Activated CD8-positive, alpha-beta memory T cell treated with anti-CD3 and anti-CD28 coated beads for 4 hours (primary cell): ENCODE results near the gene SON.
"Not testable (repeated sequence)": the region's sequence is repeated elsewhere in the genome, so short reads cannot be mapped to it uniquely, and the experiment has no call there.

Source experiments
- DNase-seq, 2 donors: peaks; one replicate each; pipeline ENCODE4 v3.0.0-alpha.2; 2020; ENCODE audit warnings: low read depth in 2 of 2

SON gene

DNA sequence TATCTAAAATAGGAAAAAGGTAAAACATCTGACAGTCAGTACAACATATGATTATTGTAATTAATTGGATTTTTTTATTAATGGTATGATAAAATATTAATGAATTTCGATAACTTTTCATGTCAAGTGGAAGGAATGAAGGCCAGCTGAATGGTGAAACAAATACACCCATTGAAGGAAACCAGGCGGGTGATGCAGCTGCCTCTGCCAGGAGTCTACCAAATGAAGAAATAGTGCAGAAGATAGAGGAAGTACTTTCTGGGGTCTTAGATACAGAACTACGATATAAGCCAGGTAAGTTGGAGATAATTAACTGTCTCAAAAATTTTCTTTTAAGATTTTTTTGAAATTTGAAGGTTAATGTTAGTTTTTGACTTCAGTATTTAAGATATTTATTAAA, 3.2 kb downstream of the SON start:
- no peak for DNase-seq

DNA sequence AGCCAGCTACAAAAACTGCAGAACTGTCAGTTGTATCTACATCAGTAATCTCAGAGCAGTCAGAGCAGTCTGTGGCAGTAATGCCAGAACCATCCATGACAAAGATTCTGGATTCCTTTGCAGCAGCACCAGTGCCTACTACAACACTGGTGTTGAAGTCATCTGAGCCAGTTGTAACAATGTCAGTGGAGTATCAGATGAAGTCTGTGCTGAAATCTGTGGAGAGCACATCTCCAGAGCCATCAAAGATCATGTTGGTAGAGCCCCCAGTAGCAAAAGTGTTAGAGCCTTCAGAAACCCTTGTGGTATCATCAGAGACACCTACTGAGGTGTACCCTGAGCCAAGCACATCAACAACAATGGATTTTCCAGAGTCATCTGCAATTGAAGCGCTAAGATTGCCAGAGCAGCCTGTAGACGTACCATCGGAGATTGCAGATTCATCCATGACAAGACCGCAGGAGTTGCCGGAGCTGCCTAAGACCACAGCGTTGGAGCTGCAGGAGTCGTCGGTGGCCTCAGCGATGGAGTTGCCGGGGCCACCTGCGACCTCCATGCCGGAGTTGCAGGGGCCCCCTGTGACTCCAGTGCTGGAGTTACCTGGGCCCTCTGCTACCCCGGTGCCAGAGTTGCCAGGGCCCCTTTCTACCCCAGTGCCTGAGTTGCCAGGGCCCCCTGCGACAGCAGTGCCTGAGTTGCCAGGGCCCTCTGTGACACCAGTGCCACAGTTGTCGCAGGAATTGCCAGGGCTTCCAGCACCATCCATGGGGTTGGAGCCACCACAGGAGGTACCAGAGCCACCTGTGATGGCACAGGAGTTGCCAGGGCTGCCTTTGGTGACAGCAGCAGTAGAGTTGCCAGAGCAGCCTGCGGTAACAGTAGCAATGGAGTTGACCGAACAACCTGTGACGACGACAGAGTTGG, 7.3 kb downstream of the SON start:
- no peak for DNase-seq

DNA sequence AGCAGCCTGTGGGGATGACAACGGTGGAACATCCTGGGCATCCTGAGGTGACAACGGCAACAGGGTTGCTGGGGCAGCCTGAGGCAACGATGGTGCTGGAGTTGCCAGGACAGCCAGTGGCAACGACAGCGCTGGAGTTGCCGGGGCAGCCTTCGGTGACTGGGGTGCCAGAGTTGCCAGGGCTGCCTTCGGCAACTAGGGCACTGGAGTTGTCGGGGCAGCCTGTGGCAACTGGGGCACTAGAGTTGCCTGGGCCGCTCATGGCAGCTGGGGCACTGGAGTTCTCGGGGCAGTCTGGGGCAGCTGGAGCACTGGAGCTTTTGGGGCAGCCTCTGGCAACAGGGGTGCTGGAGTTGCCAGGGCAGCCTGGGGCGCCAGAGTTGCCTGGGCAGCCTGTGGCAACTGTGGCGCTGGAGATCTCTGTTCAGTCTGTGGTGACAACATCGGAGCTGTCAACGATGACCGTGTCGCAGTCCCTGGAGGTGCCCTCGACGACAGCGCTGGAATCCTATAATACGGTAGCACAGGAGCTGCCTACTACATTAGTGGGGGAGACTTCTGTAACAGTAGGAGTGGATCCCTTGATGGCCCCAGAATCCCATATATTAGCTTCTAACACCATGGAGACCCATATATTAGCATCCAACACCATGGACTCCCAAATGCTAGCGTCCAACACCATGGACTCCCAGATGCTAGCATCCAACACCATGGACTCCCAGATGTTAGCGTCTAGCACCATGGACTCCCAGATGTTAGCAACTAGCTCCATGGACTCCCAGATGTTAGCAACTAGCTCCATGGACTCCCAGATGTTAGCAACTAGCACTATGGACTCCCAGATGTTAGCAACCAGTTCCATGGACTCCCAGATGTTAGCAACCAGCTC, 8.2 kb downstream of the SON start:
- no peak for DNase-seq

DNA sequence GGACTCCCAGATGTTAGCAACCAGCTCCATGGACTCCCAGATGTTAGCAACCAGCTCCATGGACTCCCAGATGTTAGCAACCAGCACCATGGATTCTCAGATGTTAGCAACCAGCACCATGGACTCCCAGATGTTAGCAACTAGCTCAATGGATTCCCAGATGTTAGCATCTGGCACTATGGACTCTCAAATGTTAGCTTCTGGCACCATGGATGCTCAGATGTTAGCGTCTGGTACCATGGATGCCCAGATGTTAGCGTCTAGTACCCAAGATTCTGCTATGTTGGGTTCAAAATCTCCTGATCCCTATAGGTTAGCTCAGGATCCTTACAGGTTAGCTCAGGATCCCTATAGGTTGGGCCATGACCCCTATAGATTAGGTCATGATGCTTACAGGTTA, 8.8 kb downstream of the SON start:
- DNase-seq, result no peak

DNA sequence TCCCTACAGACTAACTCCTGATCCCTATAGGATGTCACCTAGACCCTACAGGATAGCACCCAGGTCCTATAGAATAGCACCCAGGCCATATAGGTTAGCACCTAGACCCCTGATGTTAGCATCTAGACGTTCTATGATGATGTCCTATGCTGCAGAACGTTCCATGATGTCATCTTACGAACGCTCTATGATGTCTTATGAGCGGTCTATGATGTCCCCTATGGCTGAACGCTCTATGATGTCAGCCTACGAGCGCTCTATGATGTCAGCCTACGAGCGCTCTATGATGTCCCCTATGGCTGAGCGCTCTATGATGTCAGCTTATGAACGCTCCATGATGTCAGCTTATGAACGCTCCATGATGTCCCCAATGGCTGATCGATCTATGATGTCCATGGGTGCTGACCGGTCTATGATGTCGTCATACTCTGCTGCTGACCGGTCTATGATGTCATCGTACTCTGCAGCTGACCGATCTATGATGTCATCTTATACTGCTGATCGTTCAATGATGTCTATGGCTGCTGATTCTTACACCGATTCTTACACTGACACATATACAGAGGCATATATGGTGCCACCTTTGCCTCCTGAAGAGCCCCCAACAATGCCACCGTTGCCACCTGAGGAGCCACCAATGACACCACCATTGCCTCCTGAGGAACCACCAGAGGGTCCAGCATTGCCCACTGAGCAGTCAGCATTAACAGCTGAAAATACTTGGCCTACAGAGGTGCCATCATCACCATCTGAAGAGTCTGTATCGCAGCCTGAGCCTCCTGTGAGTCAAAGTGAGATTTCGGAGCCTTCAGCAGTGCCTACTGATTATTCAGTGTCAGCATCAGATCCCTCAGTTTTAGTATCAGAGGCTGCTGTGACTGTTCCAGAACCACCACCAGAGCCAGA, 9.5 kb downstream of the SON start:
- no peak for DNase-seq

DNA sequence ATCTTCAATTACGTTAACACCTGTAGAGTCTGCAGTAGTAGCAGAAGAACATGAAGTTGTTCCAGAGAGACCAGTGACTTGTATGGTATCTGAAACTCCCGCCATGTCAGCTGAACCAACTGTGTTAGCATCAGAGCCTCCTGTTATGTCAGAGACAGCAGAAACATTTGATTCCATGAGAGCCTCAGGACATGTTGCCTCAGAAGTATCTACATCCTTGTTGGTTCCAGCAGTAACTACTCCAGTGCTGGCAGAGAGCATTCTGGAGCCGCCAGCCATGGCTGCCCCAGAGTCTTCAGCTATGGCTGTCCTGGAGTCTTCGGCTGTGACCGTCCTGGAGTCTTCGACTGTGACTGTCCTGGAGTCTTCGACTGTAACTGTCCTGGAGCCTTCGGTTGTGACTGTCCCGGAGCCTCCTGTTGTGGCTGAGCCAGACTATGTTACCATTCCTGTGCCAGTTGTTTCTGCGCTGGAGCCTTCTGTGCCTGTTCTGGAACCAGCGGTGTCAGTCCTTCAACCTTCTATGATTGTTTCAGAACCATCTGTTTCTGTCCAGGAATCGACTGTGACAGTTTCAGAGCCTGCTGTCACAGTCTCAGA, 10.3 kb downstream of the SON start:
- no peak for DNase-seq

DNA sequence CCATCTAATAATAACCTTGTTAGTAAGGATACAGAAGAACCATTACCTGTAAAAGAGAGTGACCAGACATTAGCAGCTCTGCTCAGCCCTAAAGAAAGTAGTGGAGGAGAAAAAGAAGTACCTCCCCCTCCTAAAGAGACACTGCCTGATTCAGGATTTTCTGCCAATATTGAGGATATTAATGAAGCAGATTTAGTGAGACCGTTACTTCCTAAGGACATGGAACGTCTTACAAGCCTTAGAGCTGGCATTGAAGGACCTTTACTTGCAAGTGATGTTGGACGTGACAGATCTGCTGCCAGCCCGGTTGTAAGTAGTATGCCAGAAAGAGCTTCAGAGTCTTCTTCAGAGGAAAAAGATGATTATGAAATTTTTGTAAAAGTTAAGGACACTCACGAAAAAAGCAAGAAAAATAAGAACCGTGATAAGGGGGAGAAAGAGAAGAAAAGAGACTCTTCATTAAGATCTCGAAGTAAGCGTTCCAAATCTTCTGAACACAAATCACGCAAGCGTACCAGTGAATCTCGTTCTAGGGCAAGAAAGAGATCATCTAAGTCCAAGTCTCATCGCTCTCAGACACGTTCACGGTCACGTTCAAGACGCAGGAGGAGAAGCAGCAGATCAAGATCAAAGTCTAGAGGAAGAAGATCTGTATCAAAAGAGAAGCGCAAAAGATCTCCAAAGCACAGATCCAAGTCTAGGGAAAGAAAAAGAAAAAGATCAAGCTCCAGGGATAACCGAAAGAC, 11.6 kb downstream of the SON start:
- DNase-seq, result no peak

DNA sequence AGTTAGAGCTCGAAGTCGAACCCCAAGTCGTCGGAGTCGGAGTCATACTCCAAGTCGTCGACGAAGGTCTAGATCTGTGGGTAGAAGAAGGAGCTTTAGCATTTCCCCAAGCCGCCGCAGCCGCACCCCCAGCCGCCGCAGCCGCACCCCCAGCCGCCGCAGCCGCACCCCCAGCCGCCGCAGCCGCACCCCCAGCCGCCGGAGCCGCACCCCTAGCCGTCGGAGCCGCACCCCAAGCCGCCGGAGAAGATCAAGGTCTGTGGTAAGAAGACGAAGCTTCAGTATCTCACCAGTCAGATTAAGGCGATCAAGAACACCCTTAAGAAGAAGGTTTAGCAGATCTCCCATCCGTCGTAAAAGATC, 12.1 kb downstream of the SON start:
- no peak for DNase-seq

DNA sequence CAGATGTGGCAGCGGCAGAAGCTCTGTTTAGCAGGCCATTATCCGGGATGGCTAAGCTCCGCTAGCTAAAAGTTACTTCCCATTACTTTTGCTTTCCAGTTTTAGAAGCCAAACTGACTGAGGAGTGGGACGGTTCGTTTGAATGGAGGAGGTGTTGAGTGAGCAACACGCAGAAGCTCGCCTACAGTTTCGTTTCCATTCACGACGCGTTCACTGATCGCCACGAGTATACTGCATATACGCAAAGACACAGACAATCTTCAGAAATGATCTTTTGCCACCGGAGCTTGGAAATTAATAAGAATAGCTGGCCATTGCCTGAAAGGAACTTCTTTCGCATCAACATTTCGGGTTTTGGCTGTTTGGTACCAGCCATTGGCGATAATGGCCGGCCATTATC, 14.6 kb downstream of the SON start:
- DNase-seq, result no peak

DNA sequence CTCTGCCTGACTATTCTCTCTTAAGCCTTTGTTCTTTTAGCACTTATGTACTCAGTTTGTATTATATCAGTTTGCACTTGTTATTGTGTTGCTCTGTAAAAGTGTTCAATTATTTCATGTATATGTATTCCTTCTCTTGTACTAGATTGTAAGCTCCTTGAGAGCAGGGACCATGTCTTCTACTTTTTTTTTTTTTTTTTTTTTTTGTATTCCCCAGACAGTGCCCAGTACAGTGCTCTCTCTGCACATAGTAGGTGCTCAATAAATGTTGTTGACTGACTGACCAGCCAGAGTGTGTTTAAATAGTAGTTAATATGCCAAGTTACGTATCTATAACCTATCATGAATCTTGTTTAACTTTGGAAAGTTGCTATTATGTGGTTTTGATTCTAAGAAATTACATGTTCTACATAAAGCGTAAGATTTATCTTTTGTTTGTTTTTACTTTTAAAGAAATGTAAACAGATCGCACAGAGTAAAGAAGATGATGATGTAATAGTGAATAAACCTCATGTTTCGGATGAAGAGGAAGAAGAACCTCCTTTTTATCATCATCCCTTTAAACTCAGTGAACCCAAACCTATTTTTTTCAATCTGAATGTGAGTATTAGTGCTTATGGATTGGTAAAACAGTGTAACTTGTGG, 16.1 kb downstream of the SON start:
- no peak for DNase-seq

DNA sequence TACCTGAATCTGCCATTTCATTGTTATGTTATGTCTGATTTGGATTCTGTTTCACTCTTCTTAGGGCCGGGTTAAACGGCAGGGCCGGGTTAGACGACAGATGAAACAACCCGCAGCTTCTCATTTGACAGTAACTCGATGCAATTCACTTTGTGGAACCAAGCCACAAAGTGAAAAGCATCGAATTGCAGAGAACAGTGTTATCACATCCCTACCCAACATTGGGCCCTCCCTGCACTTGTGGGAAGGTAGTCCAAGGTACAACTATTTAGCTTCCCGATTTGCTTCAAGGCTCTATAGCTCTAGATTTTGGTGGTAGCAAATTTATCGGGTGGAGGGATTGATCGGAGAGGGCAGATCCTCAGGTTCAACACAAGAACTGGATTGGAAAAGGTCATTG, 17.0 kb downstream of the SON start:
- no peak for DNase-seq

DNA sequence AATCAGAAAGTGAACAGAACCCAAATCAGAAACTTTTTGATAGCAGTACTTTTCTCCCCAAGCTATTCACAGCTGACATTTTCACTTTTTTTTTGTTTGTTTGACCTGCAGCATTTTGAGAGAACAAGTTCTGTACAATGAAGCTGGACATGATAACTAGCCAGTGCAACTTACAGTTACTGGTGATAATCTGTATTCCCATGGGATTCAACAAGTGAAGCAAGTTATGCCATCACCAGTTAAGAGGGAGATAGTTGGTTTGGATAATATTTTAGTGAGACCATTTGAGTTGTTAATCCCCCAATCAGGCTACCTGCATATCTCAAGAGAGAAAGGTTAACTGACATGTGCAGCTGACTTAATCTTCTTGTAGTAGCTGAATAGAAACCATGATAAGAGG, 18.1 kb downstream of the SON start:
- no peak for DNase-seq

DNA sequence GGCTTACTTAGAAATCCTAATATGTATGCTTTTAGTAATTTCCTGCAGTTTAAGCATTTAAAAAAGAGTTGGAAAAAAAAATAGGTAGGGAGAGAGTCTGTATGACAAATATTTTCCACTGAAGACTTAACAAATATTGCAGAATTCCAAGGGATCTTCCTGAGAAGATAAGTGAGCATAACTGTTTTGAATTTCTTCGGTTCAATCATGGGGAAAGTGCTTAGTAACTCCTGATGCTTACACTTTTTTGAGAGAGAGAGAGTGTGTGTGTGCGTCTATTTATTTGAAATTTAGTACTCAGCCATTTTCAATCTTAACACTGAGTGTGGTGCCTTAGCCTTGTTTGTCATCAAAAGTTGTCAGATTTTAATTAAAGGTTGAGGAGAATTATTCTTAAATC, 18.5 kb downstream of the SON start:
- DNase-seq, result no peak

DNA sequence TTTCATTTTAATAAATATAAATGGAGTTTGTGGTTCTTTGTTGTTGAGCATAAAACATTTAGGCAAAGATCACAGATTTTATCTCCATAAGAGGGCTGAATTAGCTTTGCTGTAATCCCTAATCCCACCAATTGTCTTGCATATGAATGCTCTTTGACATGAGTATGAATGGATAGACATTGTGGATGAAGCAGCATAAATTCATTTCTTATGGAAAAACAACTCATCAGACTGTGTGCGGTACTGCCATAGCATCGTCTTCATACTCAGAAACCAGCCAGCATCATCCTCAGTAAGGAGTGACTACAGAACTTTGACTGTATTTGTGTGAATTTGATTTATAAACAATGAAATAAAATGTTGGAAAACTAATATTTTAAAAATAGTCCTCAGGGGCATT, 19.6 kb downstream of the SON start:
- DNase-seq, result no peak

DNA sequence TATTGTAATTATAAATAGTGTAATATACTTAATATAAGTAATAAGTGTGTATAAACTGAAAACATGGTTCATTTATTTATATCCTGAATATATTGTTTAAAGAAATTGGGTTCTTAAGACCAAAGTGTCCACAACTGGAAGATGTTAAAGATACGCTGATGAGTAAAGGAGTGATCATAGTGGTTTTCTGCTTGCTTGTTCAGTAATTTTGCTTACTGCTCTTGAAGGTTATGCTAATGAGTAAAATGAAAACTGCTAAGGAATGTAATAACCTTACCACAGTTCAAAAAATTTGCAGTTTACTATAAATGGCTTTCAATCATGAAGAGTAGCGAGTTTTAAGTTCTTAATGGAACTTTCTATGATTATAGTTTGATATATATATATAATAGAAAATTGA, 23.7 kb downstream of the SON start:
- no peak for DNase-seq

DNA sequence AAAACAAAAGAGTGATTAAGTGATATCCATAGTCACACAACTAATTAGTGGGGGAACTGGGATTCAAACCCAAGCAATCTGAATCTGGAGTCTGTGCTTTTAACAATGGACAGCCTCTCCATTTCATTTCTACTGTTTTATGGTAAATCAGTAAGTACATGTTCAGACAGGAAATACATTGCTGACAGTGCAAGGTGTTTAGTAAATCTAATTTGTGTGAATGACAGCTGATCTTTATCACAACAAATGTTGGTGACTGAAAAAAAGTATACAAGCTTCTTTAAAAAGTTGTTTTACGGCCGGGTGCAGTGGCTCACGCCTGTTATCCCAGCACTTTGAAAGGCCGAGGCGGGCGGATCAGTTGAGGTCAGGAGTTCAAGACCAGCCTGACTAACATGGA, 25.1 kb downstream of the SON start:
- no peak for DNase-seq

DNA sequence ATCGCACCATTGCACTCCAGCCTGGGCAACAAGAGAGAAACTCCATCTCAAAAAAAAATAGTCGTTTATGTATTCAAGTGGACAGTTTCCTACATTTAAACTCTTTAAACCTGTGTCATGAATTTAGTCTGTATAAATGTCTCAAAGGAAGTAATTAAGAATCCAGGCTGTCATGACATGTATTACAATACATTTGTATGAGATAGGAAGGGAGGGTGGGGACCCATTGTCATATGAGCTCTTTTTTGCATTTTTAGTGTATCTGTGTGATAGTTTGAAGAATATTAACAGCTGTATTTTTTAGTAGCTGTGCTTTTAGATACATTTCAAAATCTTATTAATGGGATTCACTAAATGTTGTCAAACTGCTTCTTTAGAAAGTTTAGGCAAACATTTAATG, 25.6 kb downstream of the SON start:
- DNase-seq, result no peak

DNA sequence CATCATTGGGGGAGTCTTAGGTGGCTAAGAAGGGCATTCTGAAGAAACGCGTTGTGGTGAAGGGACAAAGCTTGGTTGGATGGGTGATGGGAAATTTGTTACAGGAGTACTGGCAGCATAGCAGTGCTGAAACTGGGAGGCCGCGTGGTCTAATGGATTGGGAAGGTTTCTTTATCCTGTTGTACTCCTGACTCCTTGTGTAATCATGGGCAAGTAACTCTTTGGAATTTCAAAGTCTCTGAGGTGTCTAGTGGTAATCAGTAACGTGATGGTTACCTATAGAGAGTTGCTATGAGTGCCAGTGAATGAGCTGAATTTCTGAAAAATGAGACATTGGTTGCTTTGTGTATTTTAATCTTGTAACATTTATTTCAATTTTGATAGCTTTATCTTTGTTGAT, 27.2 kb downstream of the SON start:
- no peak for DNase-seq

DNA sequence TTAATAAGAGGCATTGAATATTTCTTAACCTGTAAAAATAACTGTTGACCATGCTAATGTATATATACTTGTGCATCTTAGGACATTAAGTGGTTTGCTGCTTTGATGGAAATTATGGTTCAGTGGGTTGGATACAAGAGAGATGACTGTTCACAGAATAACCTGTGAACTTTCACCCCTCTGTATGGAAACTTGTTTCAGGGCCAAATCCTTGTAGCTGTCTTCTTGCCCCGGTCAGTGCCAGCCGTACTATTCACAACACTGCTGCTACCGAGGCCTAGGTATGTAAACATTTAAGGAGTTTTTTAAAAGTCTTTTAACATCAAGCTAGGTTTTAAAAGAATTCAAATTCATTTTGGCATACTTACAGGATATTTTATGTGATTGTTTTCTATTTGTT, 29.5 kb downstream of the SON start:
- no peak for DNase-seq

DNA sequence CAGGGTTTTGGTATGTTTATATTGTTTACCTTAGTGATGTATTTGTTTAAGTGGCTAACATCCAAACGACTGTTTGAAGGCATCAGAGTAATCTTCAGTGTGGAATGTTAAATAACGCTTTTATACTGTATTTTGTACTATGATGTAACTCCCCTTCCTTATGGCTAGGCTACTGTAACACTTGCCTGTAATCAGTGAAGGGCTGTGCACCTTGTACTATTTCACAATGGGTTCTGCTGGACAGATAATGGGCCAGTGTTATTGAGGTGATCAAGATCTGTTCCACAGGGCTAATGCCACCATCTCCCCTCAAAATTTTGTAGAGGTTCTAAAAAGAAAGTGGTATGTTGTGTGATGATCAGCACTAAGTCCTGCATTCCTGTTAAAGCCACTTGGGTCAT, 33.9 kb downstream of the SON start:
- DNase-seq, result not testable (repeated sequence)
